ENCODE data around the gene FABP1.

FABP1 gene

GRCh38 chr2:88113069-88113468 lies 14.8 kb downstream of the FABP1 start:
- DNase-seq, result no peak

GRCh38 chr2:88110830-88111229 lies 17.0 kb downstream of the FABP1 start:
- DNase-seq, result no peak

- DNase-seq, result no peak
These were observed 19.1 kb downstream of the FABP1 start for GRCh38 chr2:88108796-88109195.

- DNase-seq, result no peak
These were observed 27.4 kb downstream of the FABP1 start for GRCh38 chr2:88100489-88100858.

DNA sequence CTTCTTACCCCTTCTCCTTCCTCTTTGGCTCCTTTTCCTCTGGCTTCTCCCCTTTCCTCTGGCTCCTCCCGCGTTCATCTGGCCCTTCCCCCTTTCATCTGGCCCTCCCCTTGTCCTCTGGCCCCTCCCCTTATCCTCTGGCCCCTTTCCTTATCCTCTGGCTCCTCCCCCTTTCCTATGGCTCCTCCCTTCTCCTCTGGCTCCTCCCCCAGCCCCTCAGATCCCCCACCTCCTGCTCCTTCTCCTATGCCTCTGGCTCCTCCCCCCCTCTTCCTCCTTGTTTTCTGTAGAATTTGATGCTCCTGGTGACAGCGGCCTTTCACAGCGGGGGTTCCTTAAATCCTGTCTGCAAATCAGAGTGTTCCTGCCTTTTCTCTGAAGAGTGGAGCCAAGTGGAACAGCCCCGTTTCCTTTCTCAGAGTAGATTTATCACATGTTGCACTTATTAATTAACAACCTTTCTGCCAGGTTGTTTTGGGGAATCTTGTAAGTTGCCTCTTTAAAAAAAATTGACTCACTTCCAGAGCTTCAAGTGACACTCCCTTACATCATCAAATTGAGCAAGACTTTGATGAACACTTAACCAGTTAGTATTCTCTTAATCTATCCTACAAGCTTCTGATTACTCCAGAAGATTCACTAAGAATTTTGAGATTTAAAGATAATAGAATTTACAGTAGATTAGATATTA lies 27.9 kb downstream of the FABP1 start:
- no peak for DNase-seq

- DNase-seq, result no peak
These were observed 29.3 kb downstream of the FABP1 start for GRCh38 chr2:88098558-88098900.

DNA sequence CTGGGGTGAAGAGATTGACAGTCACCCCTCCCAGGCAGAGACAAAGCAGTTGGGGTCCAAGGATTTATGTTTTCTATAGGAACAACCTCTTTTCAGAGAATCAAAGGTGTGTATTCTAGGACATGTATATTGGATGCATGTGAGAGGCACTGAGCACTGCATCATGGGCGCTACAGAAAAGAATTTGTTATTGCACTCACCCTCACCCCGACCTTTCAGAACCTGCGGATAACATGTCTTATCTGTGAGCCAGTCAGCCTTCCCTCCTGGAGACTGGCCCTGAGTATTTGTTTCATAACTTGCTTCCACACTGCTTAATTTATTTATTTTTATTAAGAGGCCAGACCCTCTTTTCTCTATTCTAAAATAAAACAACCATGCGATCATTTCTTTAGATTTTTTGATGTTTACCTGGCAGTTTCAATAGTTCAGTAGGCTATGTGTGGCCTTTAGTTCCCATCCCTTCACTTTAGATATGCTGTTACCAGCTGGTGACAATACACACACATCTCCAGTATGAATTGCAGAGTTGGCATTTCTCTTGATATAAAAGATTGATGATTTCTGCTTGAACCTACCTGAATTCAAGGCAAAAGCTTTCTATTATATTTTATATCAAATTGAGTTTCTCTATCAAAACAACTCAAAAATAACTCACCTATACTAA lies 29.8 kb downstream of the FABP1 start:
- DNase-seq, result no peak

DNA sequence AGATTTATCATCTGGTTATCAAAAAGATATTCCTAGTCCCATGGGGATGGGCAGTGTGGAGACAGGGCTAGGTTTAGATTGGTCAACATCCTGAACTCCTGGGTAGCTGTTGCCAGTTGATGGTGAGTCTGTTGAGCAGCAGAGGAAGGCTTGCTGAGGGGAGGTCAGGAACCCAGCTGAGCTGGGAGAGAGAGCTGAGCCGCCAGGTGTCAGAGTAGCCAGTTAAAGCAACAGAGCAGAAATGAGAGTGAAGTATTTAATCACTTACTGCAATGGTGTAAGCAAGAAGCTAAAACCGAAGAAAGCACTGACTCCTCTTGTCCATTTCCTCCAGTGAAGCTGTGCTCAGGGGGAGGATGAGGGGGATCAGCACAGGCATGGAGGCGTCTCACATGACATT lies 30.7 kb downstream of the FABP1 start:
- DNase-seq, result no peak

DNA sequence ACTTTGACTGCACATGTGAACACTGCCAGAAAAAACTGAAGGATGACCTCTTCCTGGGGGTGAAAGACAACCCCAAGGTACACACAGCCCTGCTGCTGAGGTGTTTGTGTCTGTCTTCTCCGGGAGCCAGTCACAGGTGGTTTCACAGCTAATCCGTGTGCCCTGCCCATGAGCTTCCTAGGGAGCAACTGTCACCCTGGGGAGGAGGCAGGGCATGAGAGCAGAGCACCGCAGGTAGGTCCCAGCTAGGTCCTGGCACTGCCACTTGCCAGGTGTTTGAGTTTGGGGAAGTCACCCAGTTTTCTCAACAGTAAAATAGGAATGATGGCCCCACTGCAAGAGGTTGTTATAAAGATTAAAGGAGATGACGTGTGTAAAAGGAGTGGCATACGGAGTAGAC lies 31.2 kb downstream of the FABP1 start:
- DNase-seq, result no peak

DNA sequence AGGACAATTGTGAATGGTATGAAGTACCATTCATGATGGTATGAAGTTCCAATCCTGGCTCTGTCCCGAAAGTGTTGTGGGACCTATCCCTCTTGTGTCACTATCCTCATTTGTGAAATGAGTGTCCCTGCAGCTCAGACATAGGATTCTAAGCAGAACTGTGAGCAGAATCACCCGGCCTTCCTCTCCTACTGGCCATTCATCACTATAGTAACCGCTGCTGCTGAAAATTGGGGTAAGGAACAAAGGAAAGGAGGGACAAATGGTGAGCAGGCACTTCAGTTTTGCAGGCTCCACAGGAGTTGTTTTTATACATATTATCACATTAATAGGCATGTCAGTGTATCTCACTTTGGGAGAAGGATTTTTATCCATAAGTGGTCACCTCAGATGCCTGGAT lies 32.8 kb downstream of the FABP1 start:
- no peak for DNase-seq

GRCh38 chr2:88092773-88093172 lies 35.1 kb downstream of the FABP1 start:
- DNase-seq, result no peak

DNA sequence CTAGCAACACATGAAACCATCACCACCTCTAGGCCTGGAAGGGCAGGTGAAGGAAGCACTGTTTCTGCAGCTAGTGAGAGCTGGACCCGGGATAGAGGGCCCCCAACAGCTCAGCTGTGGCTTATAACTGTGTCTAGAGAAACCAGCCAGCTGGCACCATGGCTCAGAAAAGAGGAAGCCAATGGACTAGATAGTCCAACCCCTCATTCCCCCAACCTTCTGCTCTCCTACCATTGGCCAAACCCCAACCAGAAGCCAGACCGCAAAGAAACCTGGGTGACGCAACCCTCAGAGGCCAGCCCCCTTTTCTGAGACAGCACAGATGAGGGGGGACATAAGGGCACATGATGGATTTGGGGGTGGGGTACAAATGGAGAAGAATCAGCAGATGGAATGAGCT lies 35.9 kb downstream of the FABP1 start:
- DNase-seq, result no peak

- DNase-seq, result no peak
These were observed 37.2 kb downstream of the FABP1 start for GRCh38 chr2:88090446-88091283.

DNA sequence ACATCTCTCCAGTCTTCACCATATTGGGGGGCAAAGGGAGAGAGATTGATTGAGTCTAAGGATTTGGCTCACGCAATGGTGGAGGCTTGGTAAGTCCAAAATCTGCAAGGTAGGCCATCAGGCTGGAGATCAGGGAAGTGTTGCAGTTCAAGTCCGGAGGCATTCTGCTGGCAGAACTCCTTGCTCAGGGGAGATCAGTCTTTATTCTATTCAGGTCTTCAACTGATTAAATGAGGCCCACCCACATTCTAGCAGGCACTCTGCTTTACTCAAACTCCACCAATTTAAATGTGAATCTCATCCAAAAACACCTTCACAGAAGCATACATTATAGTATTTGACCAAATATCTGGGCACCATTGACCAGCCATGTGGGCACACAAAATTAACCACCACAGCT lies 38.9 kb downstream of the FABP1 start:
- DNase-seq, result no peak

- no peak for DNase-seq
These were observed 40.1 kb downstream of the FABP1 start for GRCh38 chr2:88087763-88088162.

GRCh38 chr2:88087073-88087472 lies 40.8 kb downstream of the FABP1 start:
- DNase-seq, result no peak

- no peak for DNase-seq
These were observed 41.5 kb downstream of the FABP1 start for GRCh38 chr2:88086401-88086800.

GRCh38 chr2:88085602-88086001 lies 42.3 kb downstream of the FABP1 start:
- DNase-seq, result no peak

DNA sequence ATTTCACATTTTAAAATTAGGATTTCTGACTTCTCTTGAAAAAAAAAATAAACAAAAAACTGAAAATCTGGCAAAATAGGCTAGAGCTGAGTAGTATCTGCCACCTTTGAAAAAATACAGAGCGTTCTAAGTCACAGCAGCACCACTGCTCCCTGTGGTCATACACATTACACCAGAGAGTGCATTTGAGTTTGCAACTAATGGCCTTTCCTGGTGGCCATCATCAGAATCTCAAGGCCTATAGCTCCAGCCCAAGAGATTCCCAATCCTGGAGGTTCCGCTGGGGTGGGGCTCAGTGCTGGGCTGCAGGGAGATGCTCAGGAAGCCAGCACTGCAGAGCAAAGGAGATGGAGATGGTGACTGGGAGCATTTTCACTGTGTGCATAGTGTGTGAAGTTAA lies 42.8 kb downstream of the FABP1 start:
- no peak for DNase-seq

- DNase-seq, result no peak
These were observed 45.1 kb downstream of the FABP1 start for GRCh38 chr2:88082781-88083180.

GRCh38 chr2:88081924-88082608 lies 45.8 kb downstream of the FABP1 start:
- no peak for DNase-seq

GRCh38 chr2:88080545-88080944 lies 47.3 kb downstream of the FABP1 start:
- DNase-seq, result no peak

DNA sequence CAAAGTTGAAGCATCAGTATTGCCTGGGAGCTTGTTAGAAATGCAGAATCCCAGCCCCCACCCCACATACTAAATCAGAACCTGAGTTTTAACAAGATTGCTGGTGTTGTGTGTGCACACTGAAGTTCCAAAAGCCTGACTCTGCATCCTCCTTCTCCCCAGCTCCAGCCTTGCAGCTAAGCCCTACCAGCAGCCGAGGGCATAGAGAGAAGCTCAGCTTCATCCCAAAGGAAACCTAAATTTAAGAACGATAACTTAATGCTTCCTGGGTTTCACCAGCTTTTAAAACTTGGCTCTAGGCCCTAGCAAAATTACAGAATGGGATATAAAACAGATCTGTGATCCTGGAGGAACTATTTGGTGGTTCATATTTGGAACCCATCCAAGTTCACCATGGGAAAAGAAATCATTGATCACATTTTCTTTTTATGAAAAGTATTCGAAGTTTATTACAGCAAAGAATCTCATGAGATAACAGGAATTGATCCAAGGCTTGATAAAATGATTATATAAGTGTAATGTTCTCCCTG lies 49.2 kb downstream of the FABP1 start:
- DNase-seq, result no peak

Measured in activated CD4-positive, alpha-beta T cell treated with anti-CD3 and anti-CD28 coated beads, Interleukin-2, amount 50 U/mL, for 1 hour (primary cell).